Measurements from ENCODE around the gene PHAX. TPM values are rescaled to one million over a fixed set of nuclear protein-coding genes. Genes with fewer than 3 reads are reported as not detected.
A peak's percentile ranks its signal among the peaks of the same experiment; 100 is the strongest.
"Not testable (repeated sequence)": the region's sequence is repeated elsewhere in the genome, so short reads cannot be mapped to it uniquely, and the experiment has no call there.

The PHAX gene, protein sequence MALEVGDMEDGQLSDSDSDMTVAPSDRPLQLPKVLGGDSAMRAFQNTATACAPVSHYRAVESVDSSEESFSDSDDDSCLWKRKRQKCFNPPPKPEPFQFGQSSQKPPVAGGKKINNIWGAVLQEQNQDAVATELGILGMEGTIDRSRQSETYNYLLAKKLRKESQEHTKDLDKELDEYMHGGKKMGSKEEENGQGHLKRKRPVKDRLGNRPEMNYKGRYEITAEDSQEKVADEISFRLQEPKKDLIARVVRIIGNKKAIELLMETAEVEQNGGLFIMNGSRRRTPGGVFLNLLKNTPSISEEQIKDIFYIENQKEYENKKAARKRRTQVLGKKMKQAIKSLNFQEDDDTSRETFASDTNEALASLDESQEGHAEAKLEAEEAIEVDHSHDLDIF
- total RNA-seq (2012; rRNA removed), result 44.1 and 51.5 TPM in 2 replicates

DNA sequence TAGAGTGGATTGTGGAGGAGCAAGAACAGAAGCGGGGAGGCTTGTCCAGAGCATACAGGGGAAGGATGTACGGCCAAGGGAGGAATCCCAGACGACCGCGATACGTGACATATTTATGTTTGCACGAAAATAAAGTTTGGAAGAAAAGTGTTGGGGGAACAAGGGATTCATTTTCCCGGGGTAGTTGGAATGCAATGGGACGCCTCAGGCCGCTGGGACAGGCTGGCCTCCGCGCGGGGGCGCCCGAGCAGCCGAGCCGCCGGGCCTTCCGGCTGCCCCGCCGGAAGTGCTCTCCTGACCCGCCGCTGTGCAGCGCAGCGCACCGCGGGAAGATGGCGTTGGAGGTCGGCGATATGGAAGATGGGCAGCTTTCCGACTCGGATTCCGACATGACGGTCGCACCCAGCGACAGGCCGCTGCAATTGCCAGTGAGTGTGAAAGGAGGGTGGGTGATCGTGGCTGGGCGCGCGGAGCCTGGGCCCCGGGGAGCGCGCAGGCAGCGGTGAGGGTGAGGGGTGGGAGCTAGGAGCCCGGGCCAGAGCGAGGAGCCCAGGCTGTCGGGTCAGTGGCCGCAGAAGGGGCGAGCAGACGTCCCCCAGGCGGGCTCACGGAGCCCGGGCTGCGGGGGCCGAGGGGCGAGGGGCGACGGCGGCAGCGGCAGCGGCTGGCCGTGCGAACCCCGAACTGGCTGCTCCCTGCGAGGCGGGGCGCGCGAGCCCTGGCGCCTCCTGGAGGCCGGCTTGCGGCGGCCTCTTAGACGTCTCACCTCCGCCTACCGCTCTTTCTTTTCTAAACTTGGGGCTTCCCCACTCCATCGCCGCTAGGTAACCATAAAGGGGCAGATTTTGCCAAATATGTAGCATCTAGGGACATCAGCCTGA is at the start of gene PHAX:
Gene PHAX (plus strand): TSS at position 317 of the 881 bp plus-strand sequence. CDS start 16 bp downstream, at position 333.
- H3K4me1 ChIP-seq (ENCODE audit: control insufficient read depth, insufficient read depth, low read length), result peaks cover 18% of the 10 kb centered on the region
- no peaks in the 10 kb centered on the region for H3K27me3 ChIP-seq (ENCODE audit: control insufficient read depth, insufficient read depth, low read length)
- H3K9me3 ChIP-seq (replicated peaks; ENCODE audit: low read length), result no peaks in the 10 kb centered on the region
- peak within 1 kb of the TSS; percentile 96 for H3K9ac ChIP-seq (ENCODE audit: low read depth, low read length)
- peak within 1 kb of the TSS; percentile 95 for H3K4me3 ChIP-seq (ENCODE audit: low read length)
- peak within 1 kb of the TSS; percentile 88 for H3K4me2 ChIP-seq (ENCODE audit: low read length)
- peaks cover 19% of the 10 kb centered on the region for H3K36me3 ChIP-seq (ENCODE audit: insufficient read depth, low read length)

- no peak overlapping the region for H3K9ac ChIP-seq (ENCODE audit: low read depth, low read length)
- no peaks in the 10 kb centered on the region for H3K27me3 ChIP-seq (ENCODE audit: control insufficient read depth, insufficient read depth, low read length)
- H3K4me1 ChIP-seq (ENCODE audit: control insufficient read depth, insufficient read depth, low read length), result no peaks in the 10 kb centered on the region
- H3K4me2 ChIP-seq (ENCODE audit: low read length), result no peak overlapping the region
- H3K9me3 ChIP-seq (replicated peaks; ENCODE audit: low read length), result no peaks in the 10 kb centered on the region
- H3K4me3 ChIP-seq (ENCODE audit: low read length), result no peak overlapping the region
- H3K36me3 ChIP-seq (ENCODE audit: insufficient read depth, low read length), result peaks cover 36% of the 10 kb centered on the region
Observed at GRCh38 chr5:126552614-126553013, 48.1 kb upstream of the PHAX start.

DNA sequence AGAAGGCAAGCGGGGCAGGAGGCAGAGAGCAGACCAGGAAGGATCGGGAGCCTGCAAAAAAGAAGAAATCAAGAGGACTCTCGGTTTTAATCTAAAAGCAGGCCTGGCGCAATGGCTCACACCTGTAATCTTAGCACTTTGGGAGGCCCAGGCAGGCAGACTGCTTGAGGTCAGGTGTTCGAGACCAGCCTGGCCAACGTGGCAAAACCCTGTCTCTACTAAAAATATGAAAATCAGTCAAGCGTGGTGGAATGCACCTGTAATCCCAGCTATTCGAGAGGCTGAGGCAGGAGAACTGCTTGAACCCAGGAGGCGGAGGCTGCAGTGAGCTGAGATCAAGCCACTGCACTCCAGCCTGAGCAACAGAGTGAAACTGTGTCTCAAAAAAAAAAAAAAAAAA is 45.6 kb upstream of the PHAX start:
- H3K36me3 ChIP-seq (ENCODE audit: insufficient read depth, low read length), result peaks cover 33% of the 10 kb centered on the region
- not testable (repeated sequence) for H3K27me3 ChIP-seq (ENCODE audit: control insufficient read depth, insufficient read depth, low read length); H3K4me3 ChIP-seq (ENCODE audit: low read length); H3K4me2 ChIP-seq (ENCODE audit: low read length); H3K4me1 ChIP-seq (ENCODE audit: control insufficient read depth, insufficient read depth, low read length); H3K9me3 ChIP-seq (replicated peaks; ENCODE audit: low read length); H3K9ac ChIP-seq (ENCODE audit: low read depth, low read length)

GRCh38 chr5:126561908-126562307 is 38.8 kb upstream of the PHAX start:
- H3K36me3 ChIP-seq (ENCODE audit: insufficient read depth, low read length), result peaks cover 10% of the 10 kb centered on the region
- H3K4me2 ChIP-seq (ENCODE audit: low read length), result no peak overlapping the region
- no peaks in the 10 kb centered on the region for H3K27me3 ChIP-seq (ENCODE audit: control insufficient read depth, insufficient read depth, low read length)
- H3K4me1 ChIP-seq (ENCODE audit: control insufficient read depth, insufficient read depth, low read length), result no peaks in the 10 kb centered on the region
- no peak overlapping the region for H3K4me3 ChIP-seq (ENCODE audit: low read length)
- no peak overlapping the region for H3K9ac ChIP-seq (ENCODE audit: low read depth, low read length)
- H3K9me3 ChIP-seq (replicated peaks; ENCODE audit: low read length), result no peaks in the 10 kb centered on the region

GRCh38 chr5:126562823-126563222 is 37.9 kb upstream of the PHAX start:
- Histone ChIP-seq H3K4me1 (ENCODE audit: control insufficient read depth, insufficient read depth, low read length) (no peaks in the 10 kb centered on the region), H3K36me3 (ENCODE audit: insufficient read depth, low read length) (peaks cover 11% of the 10 kb centered on the region), H3K4me2 (ENCODE audit: low read length) (no peak overlapping the region), H3K4me3 (ENCODE audit: low read length) (no peak overlapping the region), H3K9me3 (replicated peaks; ENCODE audit: low read length) (no peaks in the 10 kb centered on the region), H3K9ac (ENCODE audit: low read depth, low read length) (no peak overlapping the region), H3K27me3 (ENCODE audit: control insufficient read depth, insufficient read depth, low read length) (no peaks in the 10 kb centered on the region)

- Histone ChIP-seq H3K9ac (ENCODE audit: low read depth, low read length) (no peak overlapping the region), H3K9me3 (replicated peaks; ENCODE audit: low read length) (no peaks in the 10 kb centered on the region), H3K4me3 (ENCODE audit: low read length) (no peak overlapping the region), H3K27me3 (ENCODE audit: control insufficient read depth, insufficient read depth, low read length) (no peaks in the 10 kb centered on the region), H3K36me3 (ENCODE audit: insufficient read depth, low read length) (peaks cover 25% of the 10 kb centered on the region), H3K4me1 (ENCODE audit: control insufficient read depth, insufficient read depth, low read length) (no peaks in the 10 kb centered on the region), H3K4me2 (ENCODE audit: low read length) (no peak overlapping the region)
Observed at GRCh38 chr5:126568206-126568755, 32.5 kb upstream of the PHAX start.

DNA sequence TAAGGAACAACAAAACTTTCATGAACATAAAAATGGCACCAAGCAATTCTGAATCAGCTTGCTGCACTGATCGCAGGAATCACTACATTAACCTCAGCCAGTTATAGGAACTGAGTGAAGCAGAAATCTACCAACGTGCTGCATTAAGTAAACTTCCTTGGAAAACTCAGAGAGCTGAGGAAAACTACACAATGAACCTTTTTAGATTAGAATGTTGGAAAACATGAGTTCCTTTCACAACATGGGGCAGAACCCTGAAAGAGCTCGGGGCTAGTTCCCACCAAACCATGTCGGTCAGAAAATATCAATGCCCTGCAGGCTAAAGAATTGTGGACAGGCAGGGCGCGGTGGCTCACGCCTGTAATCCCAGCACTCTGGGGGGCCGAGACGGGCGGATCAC is 25.1 kb upstream of the PHAX start:
- no peaks in the 10 kb centered on the region for H3K4me1 ChIP-seq (ENCODE audit: control insufficient read depth, insufficient read depth, low read length)
- no peak overlapping the region for H3K4me2 ChIP-seq (ENCODE audit: low read length)
- no peaks in the 10 kb centered on the region for H3K27me3 ChIP-seq (ENCODE audit: control insufficient read depth, insufficient read depth, low read length)
- H3K9me3 ChIP-seq (replicated peaks; ENCODE audit: low read length), result no peaks in the 10 kb centered on the region
- H3K36me3 ChIP-seq (ENCODE audit: insufficient read depth, low read length), result peaks cover 16% of the 10 kb centered on the region
- no peak overlapping the region for H3K9ac ChIP-seq (ENCODE audit: low read depth, low read length)
- no peak overlapping the region for H3K4me3 ChIP-seq (ENCODE audit: low read length)

- Histone ChIP-seq H3K4me1 (ENCODE audit: control insufficient read depth, insufficient read depth, low read length) (no peaks in the 10 kb centered on the region), H3K9ac (ENCODE audit: low read depth, low read length) (no peak overlapping the region), H3K4me3 (ENCODE audit: low read length) (no peak overlapping the region), H3K27me3 (ENCODE audit: control insufficient read depth, insufficient read depth, low read length) (no peaks in the 10 kb centered on the region), H3K36me3 (ENCODE audit: insufficient read depth, low read length) (peaks cover 16% of the 10 kb centered on the region), H3K9me3 (replicated peaks; ENCODE audit: low read length) (no peaks in the 10 kb centered on the region), H3K4me2 (ENCODE audit: low read length) (no peak overlapping the region)
Observed at GRCh38 chr5:126576974-126577373, 23.8 kb upstream of the PHAX start.

DNA sequence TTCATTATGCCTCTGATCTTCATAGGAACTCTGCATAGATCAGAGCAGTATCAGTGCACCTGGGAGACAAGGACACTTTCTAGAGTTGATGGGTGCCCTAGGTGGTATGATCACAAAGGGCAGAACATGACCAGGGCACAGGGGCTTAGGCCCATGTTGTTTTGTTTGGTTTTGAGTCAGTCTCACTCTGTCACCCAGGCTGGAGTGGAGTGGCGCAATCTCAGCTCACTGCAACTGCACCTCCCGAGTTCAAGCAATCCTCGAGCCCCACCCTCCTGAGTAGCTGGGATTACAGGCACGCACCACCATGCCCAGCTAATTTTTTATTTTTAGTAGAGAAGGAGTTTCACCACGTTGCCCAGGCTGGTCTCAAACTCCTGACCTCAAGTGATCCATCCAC is 23.3 kb upstream of the PHAX start:
- no peak overlapping the region for H3K9ac ChIP-seq (ENCODE audit: low read depth, low read length)
- no peak overlapping the region for H3K4me2 ChIP-seq (ENCODE audit: low read length)
- no peaks in the 10 kb centered on the region for H3K9me3 ChIP-seq (replicated peaks; ENCODE audit: low read length)
- H3K27me3 ChIP-seq (ENCODE audit: control insufficient read depth, insufficient read depth, low read length), result no peaks in the 10 kb centered on the region
- no peaks in the 10 kb centered on the region for H3K4me1 ChIP-seq (ENCODE audit: control insufficient read depth, insufficient read depth, low read length)
- H3K4me3 ChIP-seq (ENCODE audit: low read length), result no peak overlapping the region
- peaks cover 16% of the 10 kb centered on the region for H3K36me3 ChIP-seq (ENCODE audit: insufficient read depth, low read length)

- Histone ChIP-seq H3K4me2 (ENCODE audit: low read length) (no peak overlapping the region), H3K36me3 (ENCODE audit: insufficient read depth, low read length) (peaks cover 22% of the 10 kb centered on the region), H3K27me3 (ENCODE audit: control insufficient read depth, insufficient read depth, low read length) (no peaks in the 10 kb centered on the region), H3K4me3 (ENCODE audit: low read length) (no peak overlapping the region), H3K4me1 (ENCODE audit: control insufficient read depth, insufficient read depth, low read length) (no peaks in the 10 kb centered on the region), H3K9me3 (replicated peaks; ENCODE audit: low read length) (no peaks in the 10 kb centered on the region), H3K9ac (ENCODE audit: low read depth, low read length) (no peak overlapping the region)
Observed at GRCh38 chr5:126579716-126580115, 21.0 kb upstream of the PHAX start.

- Histone ChIP-seq H3K9ac (ENCODE audit: low read depth, low read length) (no peak overlapping the region), H3K4me1 (ENCODE audit: control insufficient read depth, insufficient read depth, low read length) (no peaks in the 10 kb centered on the region), H3K36me3 (ENCODE audit: insufficient read depth, low read length) (peaks cover 21% of the 10 kb centered on the region), H3K27me3 (ENCODE audit: control insufficient read depth, insufficient read depth, low read length) (no peaks in the 10 kb centered on the region), H3K4me3 (ENCODE audit: low read length) (no peak overlapping the region), H3K9me3 (replicated peaks; ENCODE audit: low read length) (no peaks in the 10 kb centered on the region), H3K4me2 (ENCODE audit: low read length) (no peak overlapping the region)
Observed at GRCh38 chr5:126583761-126584160, 17.0 kb upstream of the PHAX start.

All from skeletal muscle satellite cell (primary cell).